Keratinocyte (primary cell): ENCODE measurements around the gene KATNB1.
"Not testable (repeated sequence)": the region's sequence is repeated elsewhere in the genome, so short reads cannot be mapped to it uniquely, and the experiment has no call there.

Source experiments
- EZH2 ChIP-seq: IDR thresholded peaks from one replicate; pipeline ENCODE4 v1.6.1; 2012; ENCODE audit warnings: inconsistent platforms, mild to moderate bottlenecking, low read length, moderate library complexity
- TF ChIP-seq, protein P1 (sequence below), 3 experiments: IDR thresholded peaks in 1 of 3; conservative IDR thresholded peaks in 1 of 3; optimal IDR thresholded peaks in 1 of 3; 2 replicates in 2 of 3; 3 replicates in 1 of 3; pipeline versions ENCODE3 to v1.5.1; 2011; ENCODE audit warnings: low read length in 3 of 3, mild to moderate bottlenecking in 3 of 3, moderate library complexity in 2 of 3, control low read depth in 1 of 3, inconsistent platforms in 1 of 3; ENCODE audit not compliant: insufficient read depth in 2 of 3; ENCODE audit errors: extremely low read depth in 1 of 3

DNA sequence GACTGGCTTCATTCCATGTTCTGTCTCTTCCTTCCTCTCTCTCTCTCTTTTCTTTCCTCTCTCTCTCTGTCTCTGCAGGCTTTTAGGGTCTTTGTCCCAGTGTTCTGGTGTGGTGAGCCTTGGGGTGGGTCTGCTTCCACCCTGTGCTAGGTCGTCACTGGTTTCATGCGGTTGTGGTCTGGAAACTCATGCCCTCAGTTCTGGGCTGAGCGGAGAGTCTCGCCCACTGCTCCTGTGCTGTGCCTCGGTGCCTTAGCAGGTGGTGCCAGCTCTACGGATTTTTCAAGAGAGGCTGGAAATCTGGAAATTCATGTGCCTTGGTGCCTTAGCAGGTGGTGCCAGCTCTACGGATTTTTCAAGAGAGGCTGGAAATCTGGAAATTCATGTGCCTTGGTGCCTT lies 10.7 kb downstream of the KATNB1 start:
- TF ChIP-seq, protein P1, sequence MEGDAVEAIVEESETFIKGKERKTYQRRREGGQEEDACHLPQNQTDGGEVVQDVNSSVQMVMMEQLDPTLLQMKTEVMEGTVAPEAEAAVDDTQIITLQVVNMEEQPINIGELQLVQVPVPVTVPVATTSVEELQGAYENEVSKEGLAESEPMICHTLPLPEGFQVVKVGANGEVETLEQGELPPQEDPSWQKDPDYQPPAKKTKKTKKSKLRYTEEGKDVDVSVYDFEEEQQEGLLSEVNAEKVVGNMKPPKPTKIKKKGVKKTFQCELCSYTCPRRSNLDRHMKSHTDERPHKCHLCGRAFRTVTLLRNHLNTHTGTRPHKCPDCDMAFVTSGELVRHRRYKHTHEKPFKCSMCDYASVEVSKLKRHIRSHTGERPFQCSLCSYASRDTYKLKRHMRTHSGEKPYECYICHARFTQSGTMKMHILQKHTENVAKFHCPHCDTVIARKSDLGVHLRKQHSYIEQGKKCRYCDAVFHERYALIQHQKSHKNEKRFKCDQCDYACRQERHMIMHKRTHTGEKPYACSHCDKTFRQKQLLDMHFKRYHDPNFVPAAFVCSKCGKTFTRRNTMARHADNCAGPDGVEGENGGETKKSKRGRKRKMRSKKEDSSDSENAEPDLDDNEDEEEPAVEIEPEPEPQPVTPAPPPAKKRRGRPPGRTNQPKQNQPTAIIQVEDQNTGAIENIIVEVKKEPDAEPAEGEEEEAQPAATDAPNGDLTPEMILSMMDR (optimal IDR thresholded peaks at IDR 0.05 in 1 of 3, IDR thresholded peaks at IDR 0.05 in 1 of 3, conservative IDR thresholded peaks at IDR 0.05 in 1 of 3; ENCODE audit: extremely low read depth in 1 of 3, insufficient read depth in 2 of 3, low read length in 3 of 3): not testable (repeated sequence)
- TF ChIP-seq EZH2: not testable (repeated sequence)
